Activated B cell treated with CpG ODN at 0.5 μM for 24 hours (primary cell): Measurements from ENCODE around the gene BICC1. TPM values are rescaled to one million over a fixed set of nuclear protein-coding genes. Genes with fewer than 3 reads are reported as not detected.

Experiments used
- ATAC-seq: fragments of 200-7000 bp; cut with Tn5 transposase; one replicate; pipeline ENCODE4 v1.10.0; 2021; ENCODE audit warnings: low read depth, mild to moderate bottlenecking, moderate library complexity
- CTCF ChIA-PET: fragments of 350-600 bp; sonication (Branson Sonifier 250); formaldehyde crosslinking; loops from one replicate; lab custom pipeline; 2021; ENCODE audit warnings: antibody characterized with exemption; lab: Charles Lee
- POLR2A ChIA-PET: fragments of 350-600 bp; sonication (Branson Sonifier 250); formaldehyde crosslinking; loops from one replicate; lab custom pipeline; 2021; ENCODE audit warnings: antibody characterized with exemption; lab: Charles Lee
- DNase-seq: peaks from one replicate; pipeline ENCODE4 v3.0.0; 2022
- H3K27ac Mint-ChIP-seq: one replicate; pipeline ENCODE4 v1.8.0; 2020; ENCODE audit warnings: mixed read lengths
- H3K27me3 Mint-ChIP-seq: one replicate; pipeline ENCODE4 v1.8.0; 2021; ENCODE audit warnings: mixed read lengths
- H3K36me3 Mint-ChIP-seq: one replicate; pipeline ENCODE4 v1.8.0; 2021; ENCODE audit warnings: low read depth, mixed read lengths
- H3K4me1 Mint-ChIP-seq: one replicate; pipeline ENCODE4 v1.8.0; 2021; ENCODE audit warnings: mixed read lengths
- H3K4me3 Mint-ChIP-seq: one replicate; pipeline ENCODE4 v1.8.0; 2020; ENCODE audit warnings: mild to moderate bottlenecking, mixed read lengths
- H3K9me3 Mint-ChIP-seq: one replicate; pipeline ENCODE4 v1.8.0; 2020; ENCODE audit warnings: mixed read lengths
- intact Hi-C: fragments of 100-400 bp; cut with micrococcal nuclease; formaldehyde crosslinking; loops from one replicate; pipeline ENCODE4 v1.15.1; 2024
- total RNA-seq: library from RNA; stranded (reverse); gene quantifications from 2 replicates; pipeline ENCODE4 v1.2.3, GENCODE V29; 2022
- TF ChIP-seq, protein P1 (sequence below): fragments of 200-600 bp; IDR thresholded peaks from one replicate; pipeline ENCODE4 v1.8.0; 2022; ENCODE audit warnings: antibody characterized with exemption, mild to moderate bottlenecking

Gene BICC1
- total RNA-seq, 1 donor from 2014 or later = not detected

DNA sequence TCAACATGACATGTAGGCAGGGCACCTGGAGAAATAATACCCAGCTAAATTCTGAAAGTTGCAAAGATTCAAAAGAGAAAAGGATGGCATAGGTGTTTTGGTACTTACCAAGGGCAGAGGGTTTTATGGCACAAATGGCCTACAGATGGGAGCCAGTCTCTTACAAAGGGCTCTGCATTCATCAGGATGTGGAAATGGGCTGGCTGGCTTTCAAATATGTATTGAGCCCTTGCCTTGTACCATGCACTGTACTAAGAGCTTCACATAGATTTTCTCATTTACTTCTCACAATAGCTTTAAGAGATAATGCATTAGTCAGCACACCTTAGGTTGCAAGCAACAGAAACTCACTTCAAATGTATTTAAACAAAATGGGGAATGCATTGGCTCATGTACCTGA is 327.1 kb downstream of the BICC1 start:
- H3K4me3 Mint-ChIP-seq = no peak overlapping the region
- TF ChIP-seq, protein P1, sequence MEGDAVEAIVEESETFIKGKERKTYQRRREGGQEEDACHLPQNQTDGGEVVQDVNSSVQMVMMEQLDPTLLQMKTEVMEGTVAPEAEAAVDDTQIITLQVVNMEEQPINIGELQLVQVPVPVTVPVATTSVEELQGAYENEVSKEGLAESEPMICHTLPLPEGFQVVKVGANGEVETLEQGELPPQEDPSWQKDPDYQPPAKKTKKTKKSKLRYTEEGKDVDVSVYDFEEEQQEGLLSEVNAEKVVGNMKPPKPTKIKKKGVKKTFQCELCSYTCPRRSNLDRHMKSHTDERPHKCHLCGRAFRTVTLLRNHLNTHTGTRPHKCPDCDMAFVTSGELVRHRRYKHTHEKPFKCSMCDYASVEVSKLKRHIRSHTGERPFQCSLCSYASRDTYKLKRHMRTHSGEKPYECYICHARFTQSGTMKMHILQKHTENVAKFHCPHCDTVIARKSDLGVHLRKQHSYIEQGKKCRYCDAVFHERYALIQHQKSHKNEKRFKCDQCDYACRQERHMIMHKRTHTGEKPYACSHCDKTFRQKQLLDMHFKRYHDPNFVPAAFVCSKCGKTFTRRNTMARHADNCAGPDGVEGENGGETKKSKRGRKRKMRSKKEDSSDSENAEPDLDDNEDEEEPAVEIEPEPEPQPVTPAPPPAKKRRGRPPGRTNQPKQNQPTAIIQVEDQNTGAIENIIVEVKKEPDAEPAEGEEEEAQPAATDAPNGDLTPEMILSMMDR = no peak
- peaks cover 4% of the 10 kb centered on the region for H3K27me3 Mint-ChIP-seq
- POLR2A ChIA-PET = no interaction called here
- H3K4me1 Mint-ChIP-seq = no peaks in the 10 kb centered on the region
- DNase-seq (no peak), ATAC-seq (no peak)
- no peak overlapping the region for H3K27ac Mint-ChIP-seq
- CTCF ChIA-PET = no interaction called here
- H3K36me3 Mint-ChIP-seq = no peaks in the 10 kb centered on the region
- intact Hi-C loops = no loop called here
- H3K9me3 Mint-ChIP-seq = no peaks in the 10 kb centered on the region

DNA sequence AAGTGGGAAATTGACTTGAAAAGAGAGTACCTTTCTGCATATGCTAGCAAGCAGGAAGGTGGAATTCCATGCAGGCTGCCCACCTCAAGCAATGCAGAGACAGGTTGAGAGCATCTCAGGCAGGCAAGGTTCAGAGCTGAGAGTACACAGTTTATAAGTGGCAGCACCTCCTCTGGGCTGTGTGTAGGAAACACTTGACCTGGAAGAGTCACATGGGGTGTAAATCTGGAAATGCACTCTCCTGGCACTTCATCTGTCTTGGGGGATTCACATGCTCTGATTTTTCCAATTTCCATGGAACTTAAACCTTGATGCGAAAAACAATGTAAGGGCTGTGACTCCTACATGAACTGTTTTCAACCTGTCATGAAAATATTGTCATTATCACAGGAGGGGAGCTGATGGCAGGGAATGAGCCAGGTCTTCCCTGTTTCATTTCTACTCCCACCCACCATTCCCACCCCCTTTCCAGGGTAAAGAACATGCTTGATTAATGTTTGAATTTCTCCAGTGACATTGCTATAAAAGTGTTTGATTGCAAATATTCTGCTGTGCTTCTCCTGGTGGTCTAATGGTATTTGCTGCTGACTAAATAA is 328.3 kb downstream of the BICC1 start:
- CTCF ChIA-PET = no interaction called here
- DNase-seq (no peak), ATAC-seq (no peak)
- Mint-ChIP-seq H3K9me3 (no peaks in the 10 kb centered on the region), H3K36me3 (no peaks in the 10 kb centered on the region), H3K27ac (no peak overlapping the region), H3K4me3 (no peak overlapping the region), H3K27me3 (peaks cover 4% of the 10 kb centered on the region), H3K4me1 (no peaks in the 10 kb centered on the region)
- intact Hi-C loops = no loop called here
- TF ChIP-seq, protein P1 = no peak
- POLR2A ChIA-PET = no interaction called here

DNA sequence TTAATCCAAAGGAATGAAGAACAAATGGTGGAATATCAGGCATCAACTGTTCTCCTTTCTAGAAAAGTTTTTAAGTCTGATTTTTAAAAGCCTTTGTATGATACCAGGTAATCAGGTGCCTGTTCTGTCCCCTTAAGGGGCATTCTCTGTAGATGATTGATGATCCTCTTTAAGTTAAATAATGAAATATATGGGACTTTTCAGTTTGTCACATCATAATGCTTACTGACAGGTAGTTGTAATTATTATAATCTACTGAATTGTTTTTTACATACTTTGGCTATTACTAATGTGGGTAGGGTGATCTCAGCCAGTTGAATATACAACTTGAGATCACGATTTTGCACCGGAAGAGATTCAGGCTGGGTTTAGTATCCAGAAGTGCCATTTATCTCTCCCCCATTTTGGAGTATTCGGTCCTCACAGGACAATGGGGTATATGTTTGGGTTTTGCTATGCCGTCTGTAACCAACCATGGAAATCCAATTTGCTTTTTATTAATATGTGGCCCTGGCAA is 330.2 kb downstream of the BICC1 start:
- Mint-ChIP-seq H3K27me3 (peaks cover 4% of the 10 kb centered on the region), H3K27ac (no peak overlapping the region), H3K9me3 (no peaks in the 10 kb centered on the region), H3K4me1 (no peaks in the 10 kb centered on the region), H3K4me3 (no peak overlapping the region), H3K36me3 (no peaks in the 10 kb centered on the region)
- ChIA-PET CTCF (no interaction called here), POLR2A (no interaction called here)
- DNase-seq (no peak), ATAC-seq (no peak)
- intact Hi-C loops = no loop called here
- TF ChIP-seq, protein P1 = no peak

DNA sequence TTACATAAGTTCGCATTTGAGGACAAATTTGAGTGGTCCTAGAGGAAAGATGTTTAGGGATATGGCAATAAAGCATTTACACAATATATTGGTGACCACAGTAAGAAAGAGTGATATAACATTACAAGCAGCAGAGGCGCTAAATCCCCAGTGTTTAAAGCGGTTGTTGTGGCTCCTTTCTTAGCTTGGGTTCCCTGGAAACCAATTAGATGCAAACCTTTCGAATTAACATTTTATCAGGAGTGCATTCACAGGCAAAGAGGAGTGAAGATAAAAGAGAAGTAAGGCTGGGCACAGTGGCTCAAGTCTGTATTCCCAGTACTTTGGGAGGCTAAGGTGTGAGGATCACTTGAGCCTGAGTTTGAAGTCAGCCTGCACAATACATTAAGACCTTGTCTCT is 331.1 kb downstream of the BICC1 start:
- TF ChIP-seq, protein P1 = no peak
- Mint-ChIP-seq H3K27me3 (peaks cover 4% of the 10 kb centered on the region), H3K4me1 (no peaks in the 10 kb centered on the region), H3K36me3 (no peaks in the 10 kb centered on the region), H3K4me3 (no peak overlapping the region), H3K9me3 (no peaks in the 10 kb centered on the region), H3K27ac (no peak overlapping the region)
- CTCF ChIA-PET = no interaction called here
- no peak for ATAC-seq
- no peak for DNase-seq
- intact Hi-C loops = no loop called here
- POLR2A ChIA-PET = no interaction called here

DNA sequence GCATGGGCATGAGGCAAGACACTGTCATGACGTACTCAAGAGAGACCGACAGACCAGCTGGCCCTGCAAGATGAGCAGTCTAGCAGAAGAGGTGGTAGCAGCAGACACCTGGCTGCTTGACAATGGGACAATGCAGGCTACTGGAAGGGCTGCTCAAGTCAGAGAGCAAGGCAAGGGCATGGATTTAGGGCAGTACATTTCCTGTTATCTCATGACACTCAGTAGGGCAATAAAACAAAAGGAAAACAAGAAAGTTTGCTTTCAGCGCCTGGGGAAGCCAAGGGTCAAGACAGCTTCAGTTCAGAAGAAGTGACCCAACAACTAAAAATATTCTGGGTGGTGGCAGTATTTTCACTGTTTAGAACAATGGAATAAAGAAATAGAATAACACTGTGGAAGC is 332.0 kb downstream of the BICC1 start:
- Mint-ChIP-seq H3K4me1 (no peaks in the 10 kb centered on the region), H3K4me3 (no peak overlapping the region), H3K27ac (no peak overlapping the region), H3K36me3 (no peaks in the 10 kb centered on the region), H3K27me3 (peaks cover 4% of the 10 kb centered on the region), H3K9me3 (no peaks in the 10 kb centered on the region)
- DNase-seq (no peak), ATAC-seq (no peak)
- TF ChIP-seq, protein P1 = no peak
- intact Hi-C loops = no loop called here
- CTCF ChIA-PET = no interaction called here
- POLR2A ChIA-PET = no interaction called here
